Smooth muscle cell of the brain vasculature (primary cell): Measurements from ENCODE around the gene HOTAIR.

Experiments used
- DNase-seq: peaks from one replicate; pipeline ENCODE4 v3.0.0-alpha.2; 2012; ENCODE audit warnings: low read depth, low spot score

Gene HOTAIR

GRCh38 chr12:53976172-53976822, 1.5 kb upstream of the HOTAIR start:
- DNase-seq, result no peak

GRCh38 chr12:53975479-53976152, 862 bp upstream of the HOTAIR start:
- DNase-seq, result no peak

GRCh38 chr12:53975064-53975471, 314 bp upstream of the HOTAIR start:
- DNase-seq, result no peak

- DNase-seq, result no peak
Observed at GRCh38 chr12:53973236-53974042, 1.3 kb downstream of the HOTAIR start.

GRCh38 chr12:53972722-53973235, 2.0 kb downstream of the HOTAIR start, which contains the start of gene HOXC11:
Gene HOXC11 (plus strand): TSS chr12:53973126. CDS start chr12:53973242, 116 bp downstream.
- no peak for DNase-seq

GRCh38 chr12:53972152-53972702, 2.5 kb downstream of the HOTAIR start:
- DNase-seq, result no peak

GRCh38 chr12:53971686-53972085, 3.1 kb downstream of the HOTAIR start:
- no peak for DNase-seq

GRCh38 chr12:53971129-53971528, 3.6 kb downstream of the HOTAIR start:
- DNase-seq, result no peak

GRCh38 chr12:53970451-53970850, 4.3 kb downstream of the HOTAIR start:
- no peak for DNase-seq

- no peak for DNase-seq
Observed at GRCh38 chr12:53969588-53970259, 5.0 kb downstream of the HOTAIR start.

- no peak for DNase-seq
Observed at GRCh38 chr12:53968214-53969127, 6.3 kb downstream of the HOTAIR start.

- DNase-seq, result no peak
Observed at GRCh38 chr12:53967421-53967925, 7.3 kb downstream of the HOTAIR start.

- no peak for DNase-seq
Observed at GRCh38 chr12:53966385-53967133, 8.2 kb downstream of the HOTAIR start.

GRCh38 chr12:53966085-53966384, 8.7 kb downstream of the HOTAIR start:
- no peak for DNase-seq

GRCh38 chr12:53965281-53966084, 9.3 kb downstream of the HOTAIR start:
- DNase-seq, result no peak

- no peak for DNase-seq
Observed at GRCh38 chr12:53964315-53964713, 10.4 kb downstream of the HOTAIR start.

GRCh38 chr12:53963434-53964314, 11.1 kb downstream of the HOTAIR start:
- no peak for DNase-seq

GRCh38 chr12:53963005-53963404, 11.7 kb downstream of the HOTAIR start:
- DNase-seq, result no peak
